ENCODE results near the gene UBA6. TPM values are rescaled to one million over a fixed set of nuclear protein-coding genes. Genes with fewer than 3 reads are reported as not detected.

Gene UBA6
- total RNA-seq, 1 experiment from 2014 or later, result 59.4 TPM

DNA sequence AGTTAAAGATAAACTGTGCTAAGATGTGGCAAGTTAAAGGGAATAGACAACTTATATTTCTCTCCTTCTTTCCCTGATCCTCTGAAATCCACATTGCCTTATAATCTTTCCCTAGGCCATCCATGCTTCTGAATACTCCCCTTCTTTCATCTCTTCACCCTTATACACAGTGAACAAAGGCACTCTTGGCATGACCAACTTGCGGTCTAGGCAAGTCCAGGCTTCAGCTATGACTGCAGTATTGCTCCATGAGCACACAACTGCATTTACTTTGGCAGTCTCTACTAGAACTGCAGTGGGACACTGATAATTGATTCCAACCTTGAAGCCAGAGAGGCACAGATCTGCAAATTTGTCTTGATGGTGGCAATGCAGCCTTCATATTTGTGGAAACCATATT is 24.2 kb upstream of the UBA6 start:
- no peak overlapping the region for H3K4me3 ChIP-seq (ENCODE audit: low read depth in 2 of 2, low read length in 2 of 2)
- ATAC-seq (no peak), DNase-seq (ENCODE audit: low read depth, low spot score) (no peak)
- H3K9me3 ChIP-seq (ENCODE audit: control insufficient read depth, insufficient read depth, low read depth, low read length), result no peaks in the 10 kb centered on the region; the same call in 1 of the 2 replicates
- CTCF ChIA-PET, result no interaction called here
- intact Hi-C loops (cut with micrococcal nuclease; ENCODE audit: unreplicated experiment), result no loop called here
- TF ChIP-seq TCF7L2 (IDR thresholded peaks at IDR 0.05; ENCODE audit: low read depth, low read length), result no peak
- TF ChIP-seq, protein P1, sequence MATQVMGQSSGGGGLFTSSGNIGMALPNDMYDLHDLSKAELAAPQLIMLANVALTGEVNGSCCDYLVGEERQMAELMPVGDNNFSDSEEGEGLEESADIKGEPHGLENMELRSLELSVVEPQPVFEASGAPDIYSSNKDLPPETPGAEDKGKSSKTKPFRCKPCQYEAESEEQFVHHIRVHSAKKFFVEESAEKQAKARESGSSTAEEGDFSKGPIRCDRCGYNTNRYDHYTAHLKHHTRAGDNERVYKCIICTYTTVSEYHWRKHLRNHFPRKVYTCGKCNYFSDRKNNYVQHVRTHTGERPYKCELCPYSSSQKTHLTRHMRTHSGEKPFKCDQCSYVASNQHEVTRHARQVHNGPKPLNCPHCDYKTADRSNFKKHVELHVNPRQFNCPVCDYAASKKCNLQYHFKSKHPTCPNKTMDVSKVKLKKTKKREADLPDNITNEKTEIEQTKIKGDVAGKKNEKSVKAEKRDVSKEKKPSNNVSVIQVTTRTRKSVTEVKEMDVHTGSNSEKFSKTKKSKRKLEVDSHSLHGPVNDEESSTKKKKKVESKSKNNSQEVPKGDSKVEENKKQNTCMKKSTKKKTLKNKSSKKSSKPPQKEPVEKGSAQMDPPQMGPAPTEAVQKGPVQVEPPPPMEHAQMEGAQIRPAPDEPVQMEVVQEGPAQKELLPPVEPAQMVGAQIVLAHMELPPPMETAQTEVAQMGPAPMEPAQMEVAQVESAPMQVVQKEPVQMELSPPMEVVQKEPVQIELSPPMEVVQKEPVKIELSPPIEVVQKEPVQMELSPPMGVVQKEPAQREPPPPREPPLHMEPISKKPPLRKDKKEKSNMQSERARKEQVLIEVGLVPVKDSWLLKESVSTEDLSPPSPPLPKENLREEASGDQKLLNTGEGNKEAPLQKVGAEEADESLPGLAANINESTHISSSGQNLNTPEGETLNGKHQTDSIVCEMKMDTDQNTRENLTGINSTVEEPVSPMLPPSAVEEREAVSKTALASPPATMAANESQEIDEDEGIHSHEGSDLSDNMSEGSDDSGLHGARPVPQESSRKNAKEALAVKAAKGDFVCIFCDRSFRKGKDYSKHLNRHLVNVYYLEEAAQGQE (IDR thresholded peaks at IDR 0.05; ENCODE audit: insufficient read depth in 1 of 2, low read depth in 2 of 2, low read length in 1 of 2), result no peak
- TF ChIP-seq POLR2AphosphoS5 (IDR thresholded peaks at IDR 0.05; ENCODE audit: low read depth, low read length), result no peak
- TF ChIP-seq, protein P2, sequence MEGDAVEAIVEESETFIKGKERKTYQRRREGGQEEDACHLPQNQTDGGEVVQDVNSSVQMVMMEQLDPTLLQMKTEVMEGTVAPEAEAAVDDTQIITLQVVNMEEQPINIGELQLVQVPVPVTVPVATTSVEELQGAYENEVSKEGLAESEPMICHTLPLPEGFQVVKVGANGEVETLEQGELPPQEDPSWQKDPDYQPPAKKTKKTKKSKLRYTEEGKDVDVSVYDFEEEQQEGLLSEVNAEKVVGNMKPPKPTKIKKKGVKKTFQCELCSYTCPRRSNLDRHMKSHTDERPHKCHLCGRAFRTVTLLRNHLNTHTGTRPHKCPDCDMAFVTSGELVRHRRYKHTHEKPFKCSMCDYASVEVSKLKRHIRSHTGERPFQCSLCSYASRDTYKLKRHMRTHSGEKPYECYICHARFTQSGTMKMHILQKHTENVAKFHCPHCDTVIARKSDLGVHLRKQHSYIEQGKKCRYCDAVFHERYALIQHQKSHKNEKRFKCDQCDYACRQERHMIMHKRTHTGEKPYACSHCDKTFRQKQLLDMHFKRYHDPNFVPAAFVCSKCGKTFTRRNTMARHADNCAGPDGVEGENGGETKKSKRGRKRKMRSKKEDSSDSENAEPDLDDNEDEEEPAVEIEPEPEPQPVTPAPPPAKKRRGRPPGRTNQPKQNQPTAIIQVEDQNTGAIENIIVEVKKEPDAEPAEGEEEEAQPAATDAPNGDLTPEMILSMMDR (IDR thresholded peaks at IDR 0.05), result no peak
- TF ChIP-seq SIN3A (IDR thresholded peaks at IDR 0.05; ENCODE audit: borderline replicate concordance, insufficient read depth, low read depth, low read length), result no peak
- no TSS peak for BruUV-seq (replicated peaks)
- no peaks in the 10 kb centered on the region for H3K4me1 ChIP-seq (ENCODE audit: control insufficient read depth, insufficient read depth, low read length)
- no peaks in the 10 kb centered on the region for H3K27me3 ChIP-seq (ENCODE audit: control insufficient read depth, insufficient read depth, low read length)
- POLR2A ChIA-PET, result no interaction called here
- in situ Hi-C loops (cut with HindIII; ENCODE audit: low pct_unique_long_range_greater_than_20kb, low sequenced_read_pairs), result no loop called here
- no peak overlapping the region for H3K27ac ChIP-seq (ENCODE audit: low read length)
- no peaks in the 10 kb centered on the region for H3K36me3 ChIP-seq (ENCODE audit: control insufficient read depth, insufficient read depth, low read length)

DNA sequence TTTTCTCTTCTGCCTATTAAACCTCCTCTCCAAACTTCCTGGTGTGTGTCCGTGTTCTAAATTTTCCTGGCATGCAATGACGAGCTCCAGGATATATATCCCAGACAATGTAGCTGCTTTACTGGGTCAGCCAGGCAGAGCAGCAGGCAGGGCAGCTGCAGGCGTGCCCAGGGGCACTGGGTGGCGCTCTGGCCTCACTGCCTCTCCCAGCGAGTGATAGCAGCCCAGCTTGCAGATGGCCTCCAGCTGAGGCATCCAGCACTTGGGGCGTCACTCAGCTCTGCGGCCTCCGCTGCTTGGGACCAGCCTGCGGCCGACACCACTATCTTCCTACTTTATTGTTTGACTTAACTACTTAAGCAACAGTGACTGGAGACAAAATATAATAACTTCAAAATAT is 23.0 kb upstream of the UBA6 start:
- TF ChIP-seq SIN3A (IDR thresholded peaks at IDR 0.05; ENCODE audit: borderline replicate concordance, insufficient read depth, low read depth, low read length), result no peak
- TF ChIP-seq POLR2AphosphoS5 (IDR thresholded peaks at IDR 0.05; ENCODE audit: low read depth, low read length), result no peak
- TF ChIP-seq, protein P2 (IDR thresholded peaks at IDR 0.05), result no peak
- no peak for TF ChIP-seq TCF7L2 (IDR thresholded peaks at IDR 0.05; ENCODE audit: low read depth, low read length)
- TF ChIP-seq, protein P1 (IDR thresholded peaks at IDR 0.05; ENCODE audit: insufficient read depth in 1 of 2, low read depth in 2 of 2, low read length in 1 of 2), result no peak
- BruUV-seq (replicated peaks), result no TSS peak
- POLR2A ChIA-PET, result no interaction called here
- Histone ChIP-seq H3K36me3 (ENCODE audit: control insufficient read depth, insufficient read depth, low read length) (no peaks in the 10 kb centered on the region), H3K27ac (ENCODE audit: low read length) (no peak overlapping the region), H3K9me3 (ENCODE audit: control insufficient read depth, insufficient read depth, low read depth, low read length) (no peaks in the 10 kb centered on the region; the same call in 1 of the 2 replicates), H3K4me1 (ENCODE audit: control insufficient read depth, insufficient read depth, low read length) (no peaks in the 10 kb centered on the region), H3K27me3 (ENCODE audit: control insufficient read depth, insufficient read depth, low read length) (no peaks in the 10 kb centered on the region), H3K4me3 (ENCODE audit: low read depth in 2 of 2, low read length in 2 of 2) (no peak overlapping the region)
- intact Hi-C loops (cut with micrococcal nuclease; ENCODE audit: unreplicated experiment), result no loop called here
- no peak for DNase-seq (ENCODE audit: low read depth, low spot score)
- no peak for ATAC-seq
- in situ Hi-C loops (cut with HindIII; ENCODE audit: low pct_unique_long_range_greater_than_20kb, low sequenced_read_pairs), result no loop called here
- CTCF ChIA-PET, result no interaction called here
